HepG2 (cell line): ENCODE measurements around the gene TMEM87A. TPM values are rescaled to one million over a fixed set of nuclear protein-coding genes. Genes with fewer than 3 reads are reported as not detected.

ENCODE experiments used
- ATAC-seq: fragments of 200-7000 bp; cut with Tn5 transposase; 3 replicates; pipeline ENCODE4 v1.9.1; 2020; ENCODE audit warnings: mild to moderate bottlenecking, moderate library complexity
- BruUV-seq: library from RNA; stranded (reverse); fragments of 400-500 nt; replicated peaks from 2 replicates; lab custom pipeline; 2021; lab: Mats Ljungman, UMichigan
- CTCF ChIA-PET: fragments of 300-600 bp; formaldehyde crosslinking; extraction: SDS; loops from one replicate; lab custom pipeline; 2021; ENCODE audit warnings: low total read pairs, inconsistent platforms, low intra/inter-chr PET ratio; lab: Yijun Ruan, JAX
- POLR2A ChIA-PET: fragments of 350-600 bp; sonication (Branson Sonifier 250); formaldehyde crosslinking; loops from one replicate; lab custom pipeline; 2020; ENCODE audit warnings: antibody characterized with exemption, inconsistent platforms; lab: Yijun Ruan, JAX
- DNase-seq: peaks from one replicate; pipeline ENCODE4 v3.0.0-alpha.2; 2015; ENCODE audit warnings: low spot score
- FAIRE-seq: peaks from 3 replicates; lab custom pipeline; 2011; peaks lifted over from hg19 to GRCh38; lab: Jason Lieb, UNC
- H2AFZ ChIP-seq: one replicate; pipeline ENCODE4 v1.6.1; 2011; ENCODE audit warnings: low read length, inconsistent platforms
- H3K27ac ChIP-seq: fragments of 300-600 bp; 3 replicates; pipeline ENCODE4 v1.8.0; 2011; ENCODE audit warnings: mixed run types, mild to moderate bottlenecking, mixed read lengths, low read length, inconsistent platforms; ENCODE audit not compliant: insufficient read depth; ENCODE audit errors: extremely low read length
- H3K27me3 ChIP-seq, 2 experiments: fragments of 200-600 bp in 1 of 2; 2 replicates in 1 of 2; 3 replicates in 1 of 2; pipeline versions ENCODE4 v1.6.0 to v1.8.0; 2011; ENCODE audit warnings: low read length in 2 of 2, mild to moderate bottlenecking in 2 of 2, moderate library complexity in 2 of 2, inconsistent platforms in 1 of 2; ENCODE audit not compliant: insufficient read depth in 2 of 2, control insufficient read depth in 1 of 2
- H3K36me3 ChIP-seq, 2 experiments: fragments of 200-600 bp in 1 of 2; replicated peaks in 1 of 2; 2 replicates in 1 of 2; 3 replicates in 1 of 2; pipeline versions ENCODE4 v1.5.1 to v1.8.0; 2011; ENCODE audit warnings: low read length in 2 of 2, inconsistent platforms in 1 of 2; ENCODE audit not compliant: insufficient read depth in 2 of 2, control insufficient read depth in 1 of 2
- H3K4me1 ChIP-seq: 2 replicates; pipeline ENCODE4 v1.5.1; 2012; ENCODE audit warnings: low read length, inconsistent platforms; ENCODE audit not compliant: insufficient read depth
- H3K4me2 ChIP-seq: 2 replicates; pipeline ENCODE4 v1.6.0; 2011; ENCODE audit warnings: low read depth, low read length, inconsistent platforms
- H3K4me3 ChIP-seq, 3 experiments: fragments of 200-600 bp in 1 of 3; sonication (generic), shearing (Covaris generic) in 1 of 3; replicated peaks in 1 of 3; 2 replicates each; pipeline ENCODE4 v1.5.1; 2011 to 2016; ENCODE audit warnings: low read length in 3 of 3, inconsistent platforms in 2 of 3, low read depth in 2 of 3, mild to moderate bottlenecking in 2 of 3, control low read depth in 1 of 3, mixed read lengths in 1 of 3; ENCODE audit not compliant: insufficient read depth in 1 of 3
- H3K79me2 ChIP-seq: one replicate; pipeline ENCODE4 v1.6.1; 2011; ENCODE audit warnings: low read length, inconsistent platforms; ENCODE audit not compliant: insufficient read depth
- H3K9ac ChIP-seq: 2 replicates; pipeline ENCODE4 v1.6.0; 2011; ENCODE audit warnings: mild to moderate bottlenecking, low read depth, low read length, inconsistent platforms; ENCODE audit not compliant: insufficient read depth
- H3K9me3 ChIP-seq: 2 replicates; pipeline ENCODE4 v1.5.1; 2012; ENCODE audit warnings: mild to moderate bottlenecking, low read length
- H4K20me1 ChIP-seq: 2 replicates; pipeline ENCODE4 v1.6.0; 2011; ENCODE audit warnings: inconsistent platforms, mild to moderate bottlenecking, low read length, moderate library complexity; ENCODE audit not compliant: insufficient read depth
- ADNP ChIP-seq: sonication (generic); formaldehyde crosslinking; IDR thresholded peaks from 2 replicates; pipeline ENCODE4 v1.4.0; 2020; ENCODE audit warnings: missing genetic modification reagents
- GLI4 ChIP-seq: sonication (generic); formaldehyde crosslinking; IDR thresholded peaks from 2 replicates; pipeline ENCODE4 v1.5.1; 2020; ENCODE audit warnings: missing genetic modification reagents, mild to moderate bottlenecking, moderate library complexity, borderline replicate concordance
- JUND ChIP-seq: sonication (generic); formaldehyde crosslinking; IDR thresholded peaks from 2 replicates; pipeline ENCODE4 v1.8.0; 2022; ENCODE audit warnings: mild to moderate bottlenecking, missing genetic modification reagents
- KDM5A ChIP-seq: fragments of 200-600 bp; sonication (generic); IDR thresholded peaks from 2 replicates; pipeline ENCODE4 v1.7.0; 2018; ENCODE audit warnings: antibody characterized with exemption, mild to moderate bottlenecking, low read length, borderline replicate concordance
- ZNF556 ChIP-seq: sonication (generic); formaldehyde crosslinking; IDR thresholded peaks from 2 replicates; pipeline ENCODE4 v1.4.0; 2020; ENCODE audit warnings: mild to moderate bottlenecking, missing genetic modification reagents, borderline replicate concordance
- ZNF598 ChIP-seq: sonication (generic); formaldehyde crosslinking; IDR thresholded peaks from 2 replicates; pipeline ENCODE4 v1.5.1; 2020; ENCODE audit warnings: mild to moderate bottlenecking, missing genetic modification reagents, borderline replicate concordance
- WGBS: methylation state at CpG from one replicate; pipeline ENCODE4 v1.1.6; 2017; ENCODE audit warnings: low lambda C conversion rate; 5-methylcytosine and 5-hydroxymethylcytosine counted together
- in situ Hi-C: cut with HindIII; loops from 2 replicates; pipeline ENCODE4 v1.10.0; 2017; ENCODE audit warnings: low pct_unique_long_range_greater_than_20kb; ENCODE audit not compliant: extremely low pct_ligation_motif_present
- intact Hi-C: fragments of 100-400 bp; cut with micrococcal nuclease; formaldehyde crosslinking; loops from one replicate; pipeline ENCODE4 v1.10.0; 2022; ENCODE audit not compliant: unreplicated experiment
- polyA plus RNA-seq, 8 experiments: library from polyadenylated mRNA; depleted of rRNA in 3 of 8; stranded (reverse) in 7 of 8; unstranded in 1 of 8; fragments of >200 nt; fragmentation: Illumina TruSeq in 4 of 8; extraction: Trizol in 4 of 8; gene quantifications; 2 replicates each; pipeline versions ENCODE4 v1.2.1 to v1.2.3, GENCODE V29; 2011 to 2016; ENCODE audit warnings: low read depth in 4 of 8, missing spikeins in 1 of 8, mixed read lengths in 1 of 8; ENCODE audit not compliant: insufficient read depth in 1 of 8
- total RNA-seq, 5 experiments: library from RNA; depleted of rRNA; stranded (reverse); fragments of >200 nt; fragmentation: Illumina TruSeq; extraction: Trizol; gene quantifications; 2 replicates each; pipeline ENCODE4 v1.2.3, GENCODE V29; 2016; ENCODE audit warnings: low read depth in 1 of 5
- TF ChIP-seq, protein P1 (sequence below): sonication (generic); formaldehyde crosslinking; conservative IDR thresholded peaks from 2 replicates; pipeline ENCODE4 v1.4.0; 2020; ENCODE audit warnings: missing genetic modification reagents

TMEM87A gene
- total and polyA plus RNA-seq, 2 of the 13 experiments (the other 11 are each of a cell fraction or from before 2014, with no cell fraction given) = 20.2 to 42.8 TPM

DNA sequence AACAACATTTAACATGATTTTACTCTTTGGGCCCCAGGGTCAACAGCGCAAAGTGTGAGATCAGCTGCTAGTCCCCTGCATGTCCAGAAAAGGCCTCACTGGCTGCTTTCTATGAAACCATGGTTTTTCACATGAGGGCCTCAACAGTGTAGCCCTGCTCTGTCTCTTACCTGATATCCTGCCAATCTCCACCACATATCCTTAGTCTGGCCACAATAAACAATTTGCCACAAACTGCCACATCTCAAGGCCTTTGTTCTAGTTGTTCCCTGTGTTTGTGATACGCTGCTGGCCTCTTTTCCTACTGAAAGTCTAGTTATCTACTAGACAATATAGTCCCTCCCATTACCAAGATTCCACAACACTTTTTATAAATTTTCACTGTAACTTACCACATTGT is 82.9 kb downstream of the TMEM87A start (continued):
- TF ChIP-seq, protein P1, sequence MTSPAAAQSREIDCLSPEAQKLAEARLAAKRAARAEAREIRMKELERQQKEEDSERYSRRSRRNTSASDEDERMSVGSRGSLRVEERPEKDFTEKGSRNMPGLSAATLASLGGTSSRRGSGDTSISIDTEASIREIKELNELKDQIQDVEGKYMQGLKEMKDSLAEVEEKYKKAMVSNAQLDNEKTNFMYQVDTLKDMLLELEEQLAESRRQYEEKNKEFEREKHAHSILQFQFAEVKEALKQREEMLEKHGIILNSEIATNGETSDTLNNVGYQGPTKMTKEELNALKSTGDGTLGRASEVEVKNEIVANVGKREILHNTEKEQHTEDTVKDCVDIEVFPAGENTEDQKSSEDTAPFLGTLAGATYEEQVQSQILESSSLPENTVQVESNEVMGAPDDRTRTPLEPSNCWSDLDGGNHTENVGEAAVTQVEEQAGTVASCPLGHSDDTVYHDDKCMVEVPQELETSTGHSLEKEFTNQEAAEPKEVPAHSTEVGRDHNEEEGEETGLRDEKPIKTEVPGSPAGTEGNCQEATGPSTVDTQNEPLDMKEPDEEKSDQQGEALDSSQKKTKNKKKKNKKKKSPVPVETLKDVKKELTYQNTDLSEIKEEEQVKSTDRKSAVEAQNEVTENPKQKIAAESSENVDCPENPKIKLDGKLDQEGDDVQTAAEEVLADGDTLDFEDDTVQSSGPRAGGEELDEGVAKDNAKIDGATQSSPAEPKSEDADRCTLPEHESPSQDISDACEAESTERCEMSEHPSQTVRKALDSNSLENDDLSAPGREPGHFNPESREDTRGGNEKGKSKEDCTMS = no peak
- no peak for TF ChIP-seq KDM5A
- TF ChIP-seq JUND (CRISPR knock-in tag) = no peak
- TF ChIP-seq ADNP (CRISPR knock-in tag) = no peak
- TF ChIP-seq ZNF598 (CRISPR knock-in tag) = no peak

DNA sequence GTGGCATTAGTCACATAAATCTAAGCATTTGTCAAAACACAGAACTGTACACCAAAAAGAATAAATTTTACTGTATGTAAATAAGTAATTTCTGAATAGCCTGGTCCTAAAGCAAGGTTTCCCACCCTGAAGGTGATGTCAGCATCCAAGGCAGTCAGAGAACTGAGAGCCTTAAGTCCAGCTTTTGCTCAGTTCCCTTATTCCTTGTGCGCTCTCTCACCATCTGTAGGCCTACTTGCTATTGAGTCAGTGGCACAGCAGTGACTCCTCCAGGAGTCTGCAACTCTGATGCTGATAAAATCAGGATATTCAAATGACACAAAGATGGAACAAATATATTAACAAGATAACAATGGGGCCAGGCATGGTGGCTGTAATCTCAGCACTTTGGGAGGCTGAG is 87.4 kb downstream of the TMEM87A start:
- no TSS peak for BruUV-seq
- Histone ChIP-seq H3K4me1 (peaks cover 13% of the 10 kb centered on the region; the same call in 1 of the 2 replicates), H3K27ac (no peak overlapping the region), H3K27me3 (no peaks in the 10 kb centered on the region; a peak in 1 of 5 replicates), H3K4me3 (no peak overlapping the region), H3K9ac (no peak overlapping the region), H4K20me1 (no peaks in the 10 kb centered on the region), H3K79me2 (no peaks in the 10 kb centered on the region), H3K9me3 (no peaks in the 10 kb centered on the region), H3K4me2 (no peak overlapping the region), H2AFZ (no peak overlapping the region), H3K36me3 (peaks cover 14 to 62% of the 10 kb centered on the region in 2 experiments)
- POLR2A ChIA-PET = no interaction called here
- intact Hi-C loops = no loop called here
- in situ Hi-C loops = no loop called here
- ATAC-seq (no peak), FAIRE-seq (no peak), DNase-seq (no peak)
- 100% methylated on average over 1 of the region's 1 CpG for WGBS
- CTCF ChIA-PET = no interaction called here
- no peak for TF ChIP-seq ZNF556 (CRISPR knock-in tag)
- no peak for TF ChIP-seq GLI4 (CRISPR knock-in tag)
